GM21423 (cell line): Measurements from ENCODE around the gene B3GALT5.

ENCODE experiments used
- ATAC-seq: cut with Tn5 transposase; IDR thresholded peaks from one replicate; pipeline ENCODE4 v1.9.1; 2021; ENCODE audit warnings: mild to moderate bottlenecking, moderate library complexity; ENCODE audit not compliant: unreplicated experiment

Gene B3GALT5

DNA sequence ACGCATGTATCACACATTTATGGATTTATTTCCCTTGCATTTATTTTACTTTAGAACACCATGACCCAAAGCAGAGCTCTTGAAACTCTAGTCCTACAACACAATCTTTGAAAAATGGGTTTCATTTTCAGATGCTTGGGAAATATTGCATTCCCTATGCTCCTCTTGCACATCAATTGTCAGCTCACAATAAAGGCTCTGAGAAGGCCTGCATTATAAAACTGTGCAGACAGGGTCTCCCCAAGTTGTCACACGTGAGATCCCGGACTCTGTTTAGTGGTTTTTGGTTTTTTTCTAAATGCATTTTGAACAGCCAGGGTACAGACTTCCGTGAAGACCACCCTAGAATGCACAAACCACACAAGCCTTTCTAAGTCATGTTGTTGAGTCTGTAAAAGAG is 9.9 kb upstream of the B3GALT5 start:
- ATAC-seq: no peak

DNA sequence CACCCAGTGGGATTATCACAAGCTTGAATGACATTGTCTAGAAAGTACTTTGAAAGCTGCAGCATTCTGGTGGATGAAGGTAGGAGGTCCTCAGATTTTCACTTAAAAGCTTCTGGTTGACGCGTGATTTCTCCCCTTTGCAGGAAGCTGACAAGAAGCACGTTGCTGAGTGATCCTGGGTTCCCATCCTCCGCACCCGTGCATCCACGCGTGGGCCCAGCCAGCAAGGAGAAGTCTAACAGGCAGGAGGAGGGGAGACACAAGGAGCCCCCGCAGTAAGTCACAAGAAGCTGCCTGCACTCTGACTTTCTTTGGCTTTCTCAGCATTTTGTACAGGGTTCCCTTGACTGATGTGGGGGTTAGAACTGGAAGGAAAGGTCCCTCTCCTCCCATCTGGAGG is 7.8 kb upstream of the B3GALT5 start:
- no peak for ATAC-seq

DNA sequence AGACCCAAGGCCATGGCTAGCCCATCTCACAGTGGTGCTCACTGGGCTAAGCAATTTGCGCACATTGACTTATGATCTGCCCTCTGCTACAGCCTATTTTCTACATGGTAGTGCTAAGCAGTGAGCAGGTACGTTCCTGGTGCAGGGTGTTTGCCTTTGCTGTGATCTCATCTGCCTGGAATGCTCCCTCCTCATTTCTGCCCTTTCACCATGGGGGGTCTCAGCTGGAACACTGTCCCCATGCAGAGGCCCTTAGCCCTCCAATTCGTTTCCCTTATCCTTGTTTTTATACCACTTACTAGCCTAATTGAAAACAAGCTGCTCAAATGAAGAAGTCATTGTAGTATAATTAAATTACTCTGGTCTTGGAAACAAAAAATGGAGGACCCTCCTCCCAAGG is 2.0 kb upstream of the B3GALT5 start:
- ATAC-seq: no peak

DNA sequence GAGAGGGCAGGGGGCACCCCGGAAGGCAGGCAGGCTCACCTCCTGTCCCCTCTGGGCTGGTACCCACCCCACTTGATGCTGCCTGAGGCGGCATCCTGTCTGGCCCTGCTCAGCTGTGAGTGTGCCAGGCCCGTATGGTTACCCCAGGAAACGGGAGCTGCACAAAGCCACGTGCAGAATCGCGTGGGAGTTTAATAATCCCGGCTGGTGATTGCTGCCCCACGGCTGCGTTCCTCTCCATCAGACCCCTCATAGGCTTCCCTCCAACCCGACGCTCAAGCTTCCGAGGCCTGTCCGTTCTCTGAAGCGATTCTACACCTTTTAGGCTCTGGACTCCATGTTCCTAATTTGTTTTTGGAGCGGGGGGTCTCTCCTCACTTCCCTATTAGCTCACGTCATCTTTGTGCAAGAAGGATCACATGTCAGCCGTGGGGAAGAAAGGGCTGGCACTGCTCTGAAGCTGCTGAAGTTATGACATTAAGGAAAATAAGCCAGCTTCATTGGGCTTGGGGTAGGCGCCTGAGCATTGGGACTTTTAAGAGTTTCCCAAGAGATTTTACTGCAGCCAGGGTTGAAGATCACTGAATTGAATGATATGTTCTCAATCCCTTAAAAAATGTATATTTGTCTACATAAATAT is 1.1 kb upstream of the B3GALT5 start:
- no peak for ATAC-seq

DNA sequence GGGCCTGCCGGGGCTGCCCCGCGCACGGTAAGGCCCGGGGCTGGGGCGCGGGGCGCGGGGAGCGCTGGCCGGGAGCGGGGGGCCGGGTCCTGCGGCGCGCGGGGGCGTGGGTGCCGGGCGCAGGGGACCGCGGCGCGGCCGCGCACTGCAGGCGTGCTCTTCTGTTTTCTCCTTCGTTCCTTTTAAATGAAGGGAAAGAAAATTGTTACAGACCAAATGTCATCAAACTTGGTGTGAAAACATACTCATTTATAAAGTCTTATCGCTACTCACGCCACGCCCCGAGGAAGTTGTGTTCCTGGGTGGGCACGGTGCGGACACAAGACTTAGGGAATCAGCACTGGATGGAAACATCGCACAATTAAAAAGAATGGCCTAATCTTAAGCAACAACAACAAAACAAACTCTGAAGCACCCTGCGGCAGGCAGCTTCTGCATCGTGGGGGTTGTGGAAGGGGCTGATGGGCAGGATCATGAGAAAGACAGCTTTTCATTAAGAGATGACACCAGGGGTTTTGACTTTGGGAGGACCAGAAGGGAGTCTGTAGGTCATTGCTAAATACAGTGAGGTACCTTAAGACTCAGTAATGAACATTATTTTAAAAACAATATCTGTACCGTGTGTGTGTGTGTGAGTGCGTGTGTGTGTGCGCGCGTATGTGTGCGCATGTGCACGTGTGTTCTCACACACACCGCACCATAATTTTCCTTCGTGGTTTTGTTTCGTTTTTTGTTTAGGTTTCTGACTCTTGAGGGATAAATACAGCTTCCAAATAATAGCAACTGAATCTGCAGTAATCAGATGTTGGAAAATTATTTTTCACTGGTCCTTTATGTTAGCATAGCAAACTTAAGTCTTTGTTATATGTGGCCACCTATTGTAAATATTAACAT is 548 bp downstream of the B3GALT5 start:
- no peak for ATAC-seq

DNA sequence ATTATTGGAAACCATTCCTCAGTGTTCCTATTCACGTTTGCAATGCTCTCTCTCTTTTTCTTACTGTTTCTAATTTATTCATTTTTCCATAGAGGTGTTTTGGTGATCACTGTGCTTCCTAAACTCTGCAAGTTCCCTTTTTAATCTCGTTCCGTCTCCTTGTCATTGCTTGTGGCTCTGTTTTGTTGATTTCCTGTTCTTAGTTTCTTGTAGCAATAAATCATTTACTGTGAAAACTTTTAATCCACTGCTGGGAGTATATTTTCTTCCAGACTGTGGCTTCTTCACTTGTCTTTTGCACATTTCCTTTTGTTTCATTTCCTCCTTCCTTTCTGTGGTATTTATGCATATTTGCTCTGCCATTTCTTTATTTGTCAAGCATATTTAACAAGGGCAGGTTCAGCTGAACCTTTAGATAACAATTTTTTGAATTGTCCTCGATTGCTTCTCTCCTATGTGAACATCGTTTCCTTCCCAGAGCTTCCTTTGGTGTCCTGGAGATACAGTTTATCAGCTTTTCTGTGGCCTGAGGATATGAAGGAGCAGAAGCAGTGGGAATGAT is 3.6 kb downstream of the B3GALT5 start:
- no peak for ATAC-seq

DNA sequence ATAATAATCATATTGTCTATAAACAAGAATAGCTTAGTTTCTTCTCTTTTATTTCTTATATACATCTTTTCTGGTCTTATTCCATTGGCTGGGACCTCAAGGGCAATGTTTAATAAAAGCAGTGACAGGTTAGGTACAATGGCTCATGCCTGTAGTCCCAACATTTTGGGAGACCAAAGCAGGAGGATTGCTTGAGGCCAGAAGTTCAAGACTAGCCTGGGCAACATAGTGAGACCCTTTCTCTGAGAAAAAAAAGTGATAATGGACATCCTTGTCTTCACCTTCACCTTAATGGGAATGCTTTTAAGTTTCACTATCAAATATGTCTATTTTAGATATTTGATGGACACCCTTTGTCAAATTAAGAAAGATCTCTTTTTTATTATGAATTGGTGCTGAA is 8.1 kb downstream of the B3GALT5 start:
- ATAC-seq: no peak

DNA sequence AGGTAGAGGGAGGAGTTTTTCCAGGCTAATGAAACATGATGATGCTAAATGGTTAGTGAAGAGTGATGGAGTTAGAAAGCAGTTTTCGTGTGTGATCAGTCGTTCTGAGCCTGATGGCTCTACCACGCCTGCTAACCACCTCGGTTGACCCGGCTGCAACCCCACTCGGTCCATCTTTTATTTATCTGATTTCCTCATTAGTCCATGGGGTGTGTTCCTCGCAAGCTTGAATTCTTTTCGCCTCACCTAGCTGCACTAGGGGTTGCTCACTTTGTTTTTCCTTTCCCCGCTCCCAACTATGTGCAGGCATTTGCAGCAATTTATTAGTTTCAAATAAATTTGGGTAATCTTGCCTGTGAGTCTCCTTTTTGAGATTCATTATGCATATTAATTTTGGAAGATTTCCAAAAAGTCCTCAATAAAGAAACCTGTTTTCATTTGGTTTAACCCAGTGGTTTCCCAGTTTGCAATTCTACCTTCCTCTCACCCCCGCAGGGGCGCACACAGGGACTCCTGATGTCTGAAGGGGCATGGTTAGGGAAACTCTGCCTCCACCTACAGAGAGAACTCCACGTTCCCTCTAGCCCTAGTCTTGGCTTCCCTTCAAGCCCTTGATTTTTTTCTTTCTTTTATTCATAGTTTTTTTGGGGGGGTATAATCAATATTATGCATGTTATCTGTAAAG is 12.6 kb downstream of the B3GALT5 start:
- no peak for ATAC-seq

DNA sequence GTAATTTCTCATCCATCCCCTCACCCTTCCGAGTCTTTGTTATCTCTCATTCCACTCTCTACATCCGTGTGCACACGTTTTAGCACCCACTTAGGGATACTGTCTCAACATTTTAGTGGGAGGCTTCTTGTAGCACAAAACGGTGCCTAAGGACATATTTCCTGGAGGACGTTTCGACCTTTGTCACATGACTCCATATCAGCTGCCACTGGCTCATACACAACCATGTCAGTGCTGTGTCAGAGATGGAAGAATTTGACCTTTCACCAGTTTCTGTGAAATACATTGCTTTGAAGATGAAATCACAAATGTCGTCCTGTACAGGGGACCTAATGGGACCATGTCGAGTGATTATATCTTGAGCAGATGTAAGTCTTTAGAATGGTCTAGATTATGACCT is 15.6 kb downstream of the B3GALT5 start:
- ATAC-seq: no peak

DNA sequence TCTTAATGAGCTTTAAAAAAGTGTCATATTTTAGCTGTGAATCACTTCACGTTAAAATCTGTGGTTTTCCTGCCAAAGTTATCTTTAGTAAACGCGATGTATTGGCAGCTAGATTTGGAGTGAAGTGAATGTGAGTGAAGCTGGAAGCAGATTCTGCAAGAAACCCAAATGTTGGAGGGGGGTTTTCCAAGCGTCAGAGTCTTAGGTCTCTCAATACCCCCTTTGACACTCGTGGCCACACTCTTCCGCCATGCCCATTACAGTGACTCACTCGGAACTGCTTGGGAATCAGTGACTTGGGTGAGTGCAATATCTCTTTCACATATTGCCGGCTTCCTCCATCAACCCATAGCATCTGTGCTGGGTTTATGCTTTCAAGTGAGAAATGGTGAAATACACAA is 17.5 kb downstream of the B3GALT5 start:
- ATAC-seq: no peak

DNA sequence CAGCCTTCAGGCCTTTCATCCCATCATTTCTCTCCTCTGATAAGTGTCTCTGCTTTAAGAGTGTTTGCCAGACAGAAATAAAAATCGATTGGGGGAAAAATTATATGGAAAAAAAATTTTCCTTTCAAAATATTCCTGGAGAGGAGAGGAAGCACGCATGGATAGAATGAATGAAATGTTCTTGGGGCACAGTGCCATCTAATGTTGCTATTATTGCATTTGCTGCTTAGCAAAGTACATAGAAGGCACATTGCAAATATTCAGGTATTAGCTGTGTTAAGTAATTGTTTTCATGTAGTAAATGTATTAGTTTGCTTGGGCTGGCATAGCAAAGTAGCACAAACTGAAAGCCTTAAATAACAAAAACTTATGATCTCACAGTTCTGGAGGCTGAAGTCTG is 18.1 kb downstream of the B3GALT5 start:
- no peak for ATAC-seq

DNA sequence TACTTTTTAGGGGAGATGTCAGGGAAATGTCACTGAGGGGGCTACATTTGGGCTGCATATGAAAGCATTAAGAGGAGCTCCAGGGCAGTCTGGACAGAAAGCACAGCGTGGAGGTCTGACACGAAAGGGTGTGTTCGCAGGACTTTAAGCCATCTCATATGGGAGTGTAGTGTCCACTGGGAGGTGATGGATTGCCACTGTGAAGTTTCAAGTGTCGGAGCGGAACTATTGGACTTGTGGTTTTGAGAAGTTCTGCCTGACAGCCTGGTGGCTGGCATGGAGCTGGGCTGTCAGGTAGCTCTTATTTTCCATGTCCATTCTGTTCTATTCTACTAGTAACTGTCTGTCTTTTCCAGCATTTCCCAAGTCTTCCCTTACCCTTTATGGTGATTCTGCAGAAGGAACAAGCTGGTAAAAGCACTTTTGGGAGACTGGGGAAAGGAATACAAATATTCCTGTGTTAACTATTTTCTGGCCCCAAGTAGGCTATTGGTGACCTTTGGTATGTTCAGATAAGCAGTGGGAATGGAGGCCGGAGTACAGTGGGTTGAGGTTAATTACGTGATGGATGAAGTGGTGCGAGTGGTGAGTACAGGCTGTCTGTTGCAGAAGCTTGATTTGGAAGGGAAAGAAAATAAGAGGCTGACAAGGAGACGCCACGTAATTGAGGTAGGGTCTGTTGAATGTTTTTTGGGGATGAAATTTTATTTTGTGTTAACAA is 19.3 kb downstream of the B3GALT5 start:
- no peak for ATAC-seq

DNA sequence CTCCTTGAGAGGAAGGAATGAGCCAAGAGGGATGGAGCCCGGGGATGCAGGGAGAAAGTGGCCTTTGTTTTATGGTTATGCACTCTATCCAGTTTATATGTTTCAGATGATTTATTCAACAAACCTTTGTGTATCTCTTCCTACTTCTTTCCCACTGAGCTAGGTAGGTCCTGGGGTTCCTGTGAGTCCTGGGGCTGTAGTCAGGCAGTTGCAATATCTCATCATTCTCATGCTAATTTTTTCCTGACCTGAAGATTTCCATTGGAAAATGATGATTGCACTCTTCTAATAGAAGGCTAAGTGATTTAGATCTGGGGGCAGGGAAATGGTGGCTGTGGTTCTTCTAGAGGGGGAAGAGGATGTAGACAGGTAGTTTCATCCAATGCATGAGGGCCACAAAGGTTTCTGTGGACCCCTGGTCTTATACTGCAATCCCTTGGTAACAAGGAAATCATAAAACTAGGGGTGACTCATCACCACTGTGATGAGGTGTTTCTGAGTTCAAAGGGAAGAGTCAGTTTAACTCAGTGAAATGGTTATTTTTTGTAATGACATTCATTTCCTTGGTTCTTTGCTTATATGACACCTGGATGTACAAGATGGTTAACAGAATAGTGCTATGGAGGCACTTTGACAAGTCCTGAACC is 20.2 kb downstream of the B3GALT5 start:
- ATAC-seq: no peak

DNA sequence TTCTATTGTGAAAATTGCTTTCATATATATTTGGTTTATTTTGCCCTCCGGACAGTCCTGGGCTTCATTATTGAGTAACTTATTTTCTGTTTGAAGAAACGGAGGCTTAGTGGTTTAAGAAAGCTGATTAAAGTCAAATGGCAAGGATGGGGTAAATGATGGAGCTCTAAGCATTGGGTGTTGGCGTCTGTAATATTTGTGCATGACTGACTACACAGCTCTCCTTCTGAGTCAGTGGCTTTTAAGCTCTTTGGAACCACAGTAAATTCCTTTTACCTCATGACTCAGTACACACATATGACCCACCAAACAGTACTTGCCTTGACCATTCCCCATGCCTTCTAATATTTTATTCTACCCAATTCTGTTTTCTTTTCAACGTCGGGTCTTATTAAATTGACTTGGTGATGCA is 21.0 kb downstream of the B3GALT5 start:
- ATAC-seq: no peak

DNA sequence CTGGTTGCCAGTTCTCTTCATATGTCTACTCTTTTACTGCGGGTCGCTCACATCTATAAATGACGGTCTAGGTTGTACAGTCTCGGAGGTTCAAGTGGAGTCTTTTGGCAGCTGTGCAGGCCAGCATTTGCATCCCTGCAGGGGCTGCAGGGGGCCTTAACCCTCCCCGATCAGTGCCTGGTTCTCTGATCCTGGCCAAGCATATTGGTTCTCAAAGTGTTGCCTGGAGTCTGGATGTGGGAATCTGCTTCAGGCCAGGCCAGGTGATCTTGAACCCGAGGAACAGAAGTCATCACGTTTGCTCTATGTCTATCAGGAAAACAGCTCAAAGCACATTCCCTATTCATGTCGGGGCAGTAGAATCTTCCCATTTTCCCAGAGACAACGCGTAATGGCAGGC is 21.8 kb downstream of the B3GALT5 start:
- no peak for ATAC-seq

DNA sequence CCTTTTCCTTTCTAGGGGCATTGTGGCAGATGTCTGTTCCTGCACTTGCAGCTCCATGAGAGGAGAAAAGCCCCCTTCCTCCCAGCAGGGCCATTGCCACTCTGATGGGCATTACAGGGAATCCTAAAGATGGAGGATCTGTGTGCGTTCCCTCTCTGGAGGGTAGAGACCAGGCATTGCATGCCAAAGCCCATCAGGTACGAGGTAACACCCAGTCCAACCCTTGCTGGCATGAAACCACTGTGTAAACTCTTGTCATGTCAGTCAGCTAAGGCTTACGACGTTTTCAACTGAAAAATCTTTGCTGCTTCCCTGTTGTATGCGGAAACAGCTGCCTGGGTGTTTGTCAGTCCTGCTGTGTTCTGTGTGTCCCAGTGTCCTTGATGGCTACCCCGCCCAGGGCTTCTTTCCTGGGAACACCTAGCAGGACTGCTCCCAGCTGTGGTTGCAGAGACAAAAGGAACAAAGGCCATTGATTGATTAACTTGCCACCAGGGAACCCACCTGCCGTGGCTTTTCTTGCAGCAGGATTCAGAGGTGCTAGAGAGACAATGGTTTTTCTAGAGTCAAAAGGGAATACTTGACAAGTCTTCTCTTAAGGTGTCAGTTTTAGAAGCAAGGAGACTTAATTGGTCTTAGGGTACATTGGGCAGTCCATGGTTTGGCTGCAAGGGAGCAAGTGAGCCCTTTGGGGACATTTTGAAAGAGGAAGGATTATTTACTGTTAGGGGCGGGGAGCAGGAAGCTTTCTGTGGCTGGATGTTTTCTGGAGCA is 24.6 kb downstream of the B3GALT5 start:
- no peak for ATAC-seq

DNA sequence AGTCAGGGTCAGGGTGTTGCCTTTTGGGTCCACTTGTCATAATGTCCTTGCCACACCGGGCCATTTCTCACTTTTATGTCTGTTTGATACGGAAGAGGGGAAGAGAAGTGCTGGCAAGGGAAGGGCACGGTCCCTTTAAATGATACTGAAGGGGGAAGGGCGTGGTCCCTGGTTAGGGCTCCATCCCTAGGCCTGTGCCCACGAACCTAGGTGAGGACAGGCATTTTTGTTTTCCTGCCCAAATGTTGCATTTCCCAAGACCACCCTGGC is 25.2 kb downstream of the B3GALT5 start:
- no peak for ATAC-seq

DNA sequence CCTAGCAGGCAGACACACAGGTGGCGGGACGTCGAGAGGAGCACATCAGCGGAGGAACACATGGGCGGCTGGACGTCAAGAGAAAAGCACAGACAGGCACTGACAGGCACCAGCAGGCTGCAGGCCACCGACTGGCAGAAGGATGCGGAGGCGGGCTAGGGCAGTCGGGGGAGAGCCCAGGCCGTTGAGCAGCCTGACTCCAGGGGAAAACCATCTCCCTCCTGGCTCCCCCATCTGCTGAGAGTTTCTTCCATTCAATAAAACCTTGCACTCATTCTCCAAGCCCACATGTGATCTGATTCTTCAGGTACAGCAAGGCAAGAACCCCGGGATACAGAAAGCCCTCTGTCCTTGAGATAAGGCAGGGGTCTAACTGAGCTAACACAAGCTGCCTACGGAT is 25.5 kb downstream of the B3GALT5 start:
- no peak for ATAC-seq

DNA sequence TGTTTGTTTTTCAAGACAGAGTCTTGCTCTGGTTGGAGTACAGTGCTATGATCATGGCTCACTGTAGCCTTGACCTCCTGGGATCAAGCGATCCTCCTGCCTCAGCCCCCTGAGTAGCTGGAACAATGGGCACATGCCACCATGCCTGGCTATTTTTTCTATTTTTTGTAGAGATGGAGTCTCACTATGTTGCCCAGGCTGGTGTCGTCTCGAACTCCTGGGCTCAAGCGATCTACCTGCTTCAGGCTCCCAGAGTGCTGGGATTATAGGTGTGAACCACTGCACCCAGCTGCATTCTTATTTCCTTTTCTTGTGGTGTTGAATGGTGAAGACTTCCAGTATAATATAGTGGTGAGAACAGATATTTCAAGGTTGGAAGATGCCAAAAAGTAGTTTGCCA is 28.0 kb downstream of the B3GALT5 start:
- ATAC-seq: no peak

DNA sequence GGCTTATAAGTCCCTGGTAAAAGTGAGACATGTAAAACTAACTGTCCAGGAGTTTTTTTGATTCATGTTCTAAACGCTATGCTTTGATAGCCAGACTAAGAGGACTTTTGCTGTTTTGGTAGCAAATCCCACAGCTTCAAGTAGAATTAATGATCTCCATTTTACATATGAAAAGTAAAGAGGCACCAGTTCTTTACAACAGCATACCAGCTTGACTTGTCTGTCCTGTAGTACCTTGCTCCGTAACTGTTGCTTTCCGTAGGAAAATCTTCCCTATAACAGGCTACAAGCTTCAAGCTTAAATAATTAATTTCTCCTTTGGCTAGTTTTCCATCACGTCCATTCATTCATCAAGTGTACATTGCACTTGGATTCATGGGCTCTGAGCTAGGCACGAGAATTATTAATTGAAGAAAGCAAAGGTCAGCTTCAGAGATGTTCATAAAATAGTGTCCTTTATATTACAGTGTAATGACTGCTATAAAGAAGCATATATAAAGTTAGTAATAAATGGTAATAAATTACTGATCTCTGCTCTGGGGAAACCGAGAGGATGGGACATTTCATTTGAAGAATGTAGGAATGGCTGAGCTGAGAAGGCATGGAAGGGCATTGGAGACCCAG is 29.2 kb downstream of the B3GALT5 start:
- ATAC-seq: no peak
